Esophagus (tissue), 2 donors: Measurements from ENCODE around the gene RGL1. TPM values are rescaled to one million over a fixed set of nuclear protein-coding genes. Genes with fewer than 3 reads are reported as not detected.

ENCODE experiments used
- H3K27ac ChIP-seq, 2 donors: one replicate each; pipeline ENCODE4 v1.5.1; 2013; ENCODE audit warnings: low read depth in 2 of 2, mild to moderate bottlenecking in 2 of 2, inconsistent platforms in 1 of 2, low read length in 1 of 2, moderate library complexity in 1 of 2
- H3K27me3 ChIP-seq, 2 donors: one replicate each; pipeline ENCODE4 v1.6.1; 2013; ENCODE audit warnings: low read length in 2 of 2, control low read depth in 1 of 2, mild to moderate bottlenecking in 1 of 2; ENCODE audit not compliant: insufficient read depth in 2 of 2, control insufficient read depth in 1 of 2
- H3K36me3 ChIP-seq, 2 donors: one replicate each; pipeline ENCODE4 v1.6.1; 2013; ENCODE audit warnings: low read length in 1 of 2; ENCODE audit not compliant: control insufficient read depth in 2 of 2, insufficient read depth in 2 of 2
- H3K4me1 ChIP-seq, 2 donors: one replicate each; pipeline ENCODE4 v1.6.1; 2013; ENCODE audit warnings: low read length in 1 of 2; ENCODE audit not compliant: control insufficient read depth in 2 of 2, insufficient read depth in 2 of 2
- H3K4me3 ChIP-seq, 2 donors: one replicate each; pipeline ENCODE4 v1.5.1; 2013; ENCODE audit warnings: low read length in 2 of 2, mild to moderate bottlenecking in 2 of 2, low read depth in 1 of 2, moderate library complexity in 1 of 2
- H3K9me3 ChIP-seq, 2 donors: one replicate each; pipeline ENCODE4 v1.6.1; 2013; ENCODE audit warnings: mild to moderate bottlenecking in 2 of 2, low read depth in 1 of 2, low read length in 1 of 2, moderate library complexity in 1 of 2; ENCODE audit not compliant: control insufficient read depth in 2 of 2, insufficient read depth in 1 of 2
- WGBS, 2 donors: extraction: QIAGEN DNeasy Blood & Tissue Kit; methylation state at CpG; one replicate each; pipeline ENCODE4 v1.1.7; 2013; 5-methylcytosine and 5-hydroxymethylcytosine counted together
- polyA plus RNA-seq, 2 donors: library from polyadenylated mRNA; stranded (reverse); fragments of 200-250 nt; gene quantifications; one replicate each; pipeline ENCODE4 v1.2.3, GENCODE V29; 2013
- donor health status: healthy with polysubstance abuse.
- donor health status: Bipolar disorder and iron deficiency.

RGL1 gene
- polyA plus RNA-seq, 2 donors: 1.6 TPM

- 73 to 75% methylated on average over 4 of the region's 4 CpGs for WGBS, 2 donors
- H3K27me3 ChIP-seq: no peaks in the 10 kb centered on the region
- H3K4me1 ChIP-seq: no peaks in the 10 kb centered on the region
- H3K36me3 ChIP-seq: no peaks in the 10 kb centered on the region
- no peak overlapping the region for H3K4me3 ChIP-seq
- no peak overlapping the region for H3K27ac ChIP-seq
- H3K9me3 ChIP-seq: no peaks in the 10 kb centered on the region
These were observed 140.8 kb downstream of the RGL1 start for GRCh38 chr1:183945428-183946319.

- Histone ChIP-seq H3K36me3 (no peaks in the 10 kb centered on the region), H3K4me3 (no peak overlapping the region), H3K27ac (no peak overlapping the region), H3K4me1 (no peaks in the 10 kb centered on the region), H3K9me3 (no peaks in the 10 kb centered on the region), H3K27me3 (no peaks in the 10 kb centered on the region)
- 53 to 58% methylated on average over 1 of the region's 1 CpG for WGBS, 2 donors
These were observed 141.3 kb downstream of the RGL1 start for GRCh38 chr1:183946320-183946613.

- Histone ChIP-seq H3K36me3 (no peaks in the 10 kb centered on the region), H3K4me1 (no peaks in the 10 kb centered on the region), H3K4me3 (no peak overlapping the region), H3K27me3 (no peaks in the 10 kb centered on the region), H3K9me3 (no peaks in the 10 kb centered on the region), H3K27ac (no peak overlapping the region)
- 78 to 85% methylated on average over 1 of the region's 1 CpG for WGBS, 2 donors
These were observed 143.1 kb downstream of the RGL1 start for GRCh38 chr1:183947988-183948387.

- H3K36me3 ChIP-seq: no peaks in the 10 kb centered on the region
- no peak overlapping the region for H3K4me3 ChIP-seq
- no peak overlapping the region for H3K27ac ChIP-seq
- H3K27me3 ChIP-seq: no peaks in the 10 kb centered on the region
- no peaks in the 10 kb centered on the region for H3K4me1 ChIP-seq
- H3K9me3 ChIP-seq: no peaks in the 10 kb centered on the region
- WGBS, 2 donors: 97% methylated on average over 1 of the region's 1 CpG
These were observed 147.2 kb downstream of the RGL1 start for GRCh38 chr1:183952101-183952500.

- WGBS, 2 donors: 49 to 52% methylated on average over 5 of the region's 5 CpGs
- H3K36me3 ChIP-seq: no peaks in the 10 kb centered on the region
These were observed 148.1 kb downstream of the RGL1 start for GRCh38 chr1:183953031-183953430.

GRCh38 chr1:183954496-183954895 is 149.6 kb downstream of the RGL1 start:
- no peaks in the 10 kb centered on the region for H3K27me3 ChIP-seq
- no peaks in the 10 kb centered on the region for H3K36me3 ChIP-seq
- no peaks in the 10 kb centered on the region for H3K9me3 ChIP-seq
- H3K4me3 ChIP-seq: no peak overlapping the region
- no peak overlapping the region for H3K27ac ChIP-seq
- 66 to 76% methylated on average over 3 of the region's 3 CpGs for WGBS, 2 donors
- no peaks in the 10 kb centered on the region for H3K4me1 ChIP-seq

More at GRCh38 chr1:183953031-183953430, 148.1 kb downstream of the RGL1 start:
- Histone ChIP-seq H3K9me3 (no peaks in the 10 kb centered on the region), H3K4me3 (no peak overlapping the region), H3K27ac (no peak overlapping the region), H3K27me3 (no peaks in the 10 kb centered on the region), H3K4me1 (no peaks in the 10 kb centered on the region)

- Histone ChIP-seq H3K36me3 (no peaks in the 10 kb centered on the region), H3K27ac (peak overlapping the region; percentile 8 to 29), H3K4me3 (no peak overlapping the region), H3K4me1 (no peaks in the 10 kb centered on the region), H3K27me3 (no peaks in the 10 kb centered on the region), H3K9me3 (no peaks in the 10 kb centered on the region)
- WGBS, 2 donors: 63 to 65% methylated on average over 2 of the region's 2 CpGs
These were observed 151.8 kb downstream of the RGL1 start for GRCh38 chr1:183956559-183957188.

GRCh38 chr1:183957216-183957830 is 152.4 kb downstream of the RGL1 start:
- WGBS, 2 donors: 81 to 89% methylated on average over 4 of the region's 4 CpGs
- Histone ChIP-seq H3K4me3 (no peak overlapping the region), H3K4me1 (no peaks in the 10 kb centered on the region), H3K36me3 (no peaks in the 10 kb centered on the region), H3K27me3 (no peaks in the 10 kb centered on the region), H3K9me3 (no peaks in the 10 kb centered on the region), H3K27ac (peak overlapping the region in 1 of 2 donors; percentile 59)

GRCh38 chr1:183958958-183959357 is 154.0 kb downstream of the RGL1 start:
- WGBS, 2 donors: 74 to 82% methylated on average over 1 of the region's 1 CpG
- no peak overlapping the region for H3K4me3 ChIP-seq
- H3K36me3 ChIP-seq: no peaks in the 10 kb centered on the region
- H3K27ac ChIP-seq: no peak overlapping the region
- no peaks in the 10 kb centered on the region for H3K9me3 ChIP-seq
- no peaks in the 10 kb centered on the region for H3K4me1 ChIP-seq
- H3K27me3 ChIP-seq: peaks cover 0 to 2% of the 10 kb centered on the region in 2 donors
